ENCODE measurements around the gene NARS2. TPM values are rescaled to one million over a fixed set of nuclear protein-coding genes. Genes with fewer than 3 reads are reported as not detected.
"Not testable (repeated sequence)": the region's sequence is repeated elsewhere in the genome, so short reads cannot be mapped to it uniquely, and the experiment has no call there.

Gene NARS2
- total RNA-seq, 1 donor from 2014 or later, result 16.5 TPM

DNA sequence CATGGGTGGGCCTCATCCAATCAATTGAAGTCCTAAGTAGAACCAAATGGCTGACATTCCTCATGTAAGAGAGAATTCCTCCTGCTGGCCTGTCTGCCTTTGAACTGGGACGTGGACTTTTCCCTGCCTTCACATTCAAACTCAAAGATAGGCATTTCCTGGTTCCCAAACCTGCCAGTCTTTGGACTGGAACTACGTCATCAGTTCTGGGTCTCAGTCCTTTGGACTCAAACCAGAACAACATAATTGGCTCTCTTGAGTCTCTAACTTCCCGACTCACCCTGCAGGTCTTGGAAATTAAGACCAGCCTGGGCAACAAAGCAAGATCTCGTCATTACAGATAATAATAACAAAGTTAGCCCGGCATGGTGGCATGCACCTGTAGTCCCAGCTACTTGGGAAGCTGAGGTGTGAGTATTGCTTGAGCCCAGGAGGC is 38.7 kb upstream of the NARS2 start:
- Mint-ChIP-seq H3K27me3 (peaks cover 3% of the 10 kb centered on the region), H3K4me3 (no peak overlapping the region), H3K4me1 (no peaks in the 10 kb centered on the region), H3K27ac (no peak overlapping the region), H3K9me3 (no peaks in the 10 kb centered on the region), H3K36me3 (ENCODE audit: low read depth) (no peaks in the 10 kb centered on the region)
- no peak for DNase-seq
- intact Hi-C loops (cut with micrococcal nuclease), result no loop called here
- ATAC-seq (ENCODE audit: low read depth), result no peak
- ChIA-PET CTCF (no interaction called here), POLR2A (no interaction called here)
- TF ChIP-seq, protein P1, sequence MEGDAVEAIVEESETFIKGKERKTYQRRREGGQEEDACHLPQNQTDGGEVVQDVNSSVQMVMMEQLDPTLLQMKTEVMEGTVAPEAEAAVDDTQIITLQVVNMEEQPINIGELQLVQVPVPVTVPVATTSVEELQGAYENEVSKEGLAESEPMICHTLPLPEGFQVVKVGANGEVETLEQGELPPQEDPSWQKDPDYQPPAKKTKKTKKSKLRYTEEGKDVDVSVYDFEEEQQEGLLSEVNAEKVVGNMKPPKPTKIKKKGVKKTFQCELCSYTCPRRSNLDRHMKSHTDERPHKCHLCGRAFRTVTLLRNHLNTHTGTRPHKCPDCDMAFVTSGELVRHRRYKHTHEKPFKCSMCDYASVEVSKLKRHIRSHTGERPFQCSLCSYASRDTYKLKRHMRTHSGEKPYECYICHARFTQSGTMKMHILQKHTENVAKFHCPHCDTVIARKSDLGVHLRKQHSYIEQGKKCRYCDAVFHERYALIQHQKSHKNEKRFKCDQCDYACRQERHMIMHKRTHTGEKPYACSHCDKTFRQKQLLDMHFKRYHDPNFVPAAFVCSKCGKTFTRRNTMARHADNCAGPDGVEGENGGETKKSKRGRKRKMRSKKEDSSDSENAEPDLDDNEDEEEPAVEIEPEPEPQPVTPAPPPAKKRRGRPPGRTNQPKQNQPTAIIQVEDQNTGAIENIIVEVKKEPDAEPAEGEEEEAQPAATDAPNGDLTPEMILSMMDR (IDR thresholded peaks at IDR 0.05), result no peak

DNA sequence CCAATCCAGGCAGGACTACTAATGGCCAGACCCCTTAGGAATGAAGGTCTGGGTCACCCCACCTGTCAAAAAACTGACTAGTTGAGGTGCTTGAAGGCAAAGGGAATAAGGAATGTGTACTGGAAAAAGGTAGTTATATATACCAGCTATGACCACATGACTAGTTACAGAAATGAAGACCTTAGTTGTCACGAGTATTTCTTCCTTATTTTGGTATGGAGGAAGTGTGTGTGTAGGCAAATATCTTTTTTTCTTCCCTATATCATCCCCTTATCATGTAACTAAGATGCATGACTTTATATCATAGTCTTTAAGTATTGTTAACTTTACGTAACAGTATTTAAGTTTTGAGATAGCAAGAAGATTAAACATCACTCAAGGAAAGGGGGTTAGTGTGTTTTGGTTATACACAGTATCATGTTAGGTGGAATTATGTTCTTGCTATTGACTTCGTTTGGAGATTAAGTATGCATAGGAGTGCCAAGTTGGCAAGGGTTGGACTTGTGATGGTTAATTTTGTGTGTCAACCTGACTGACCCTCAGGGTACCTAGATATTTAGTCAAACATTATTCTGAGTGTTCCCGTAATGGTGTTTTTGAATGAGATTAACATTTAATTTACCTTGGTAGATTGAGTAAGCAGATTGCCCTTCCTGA is 38.2 kb upstream of the NARS2 start:
- Mint-ChIP-seq H3K36me3 (ENCODE audit: low read depth) (no peaks in the 10 kb centered on the region), H3K27ac (no peak overlapping the region), H3K9me3 (no peaks in the 10 kb centered on the region), H3K27me3 (peaks cover 3% of the 10 kb centered on the region), H3K4me3 (no peak overlapping the region), H3K4me1 (no peaks in the 10 kb centered on the region)
- TF ChIP-seq, protein P1 (IDR thresholded peaks at IDR 0.05), result no peak
- CTCF ChIA-PET, result no interaction called here
- ATAC-seq (ENCODE audit: low read depth) (no peak), DNase-seq (no peak)
- intact Hi-C loops (cut with micrococcal nuclease), result no loop called here
- POLR2A ChIA-PET, result no interaction called here

DNA sequence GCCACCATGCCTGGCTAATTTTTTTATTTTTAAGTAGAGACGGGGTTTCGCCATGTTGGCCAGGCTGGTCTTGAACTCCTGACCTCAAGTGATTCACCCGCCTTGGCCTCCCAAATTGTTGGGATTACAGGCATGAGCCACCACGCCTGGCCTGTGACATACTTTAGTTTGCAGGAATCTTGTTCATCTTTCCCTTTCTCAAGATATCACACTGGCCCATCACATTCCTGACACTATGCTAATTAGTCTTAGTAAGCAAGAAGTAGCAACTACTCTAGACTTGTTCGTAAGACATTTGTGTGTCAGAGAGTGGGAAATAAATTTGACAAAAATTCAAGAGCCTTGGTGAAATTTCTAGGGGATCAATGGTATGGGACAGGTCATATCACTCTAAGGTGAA is 34.7 kb upstream of the NARS2 start:
- H3K4me3 Mint-ChIP-seq; H3K27ac Mint-ChIP-seq; CTCF ChIA-PET; H3K36me3 Mint-ChIP-seq (ENCODE audit: low read depth); H3K4me1 Mint-ChIP-seq; ATAC-seq (ENCODE audit: low read depth); intact Hi-C loops (cut with micrococcal nuclease); DNase-seq; POLR2A ChIA-PET; H3K9me3 Mint-ChIP-seq; H3K27me3 Mint-ChIP-seq: not testable (repeated sequence)

DNA sequence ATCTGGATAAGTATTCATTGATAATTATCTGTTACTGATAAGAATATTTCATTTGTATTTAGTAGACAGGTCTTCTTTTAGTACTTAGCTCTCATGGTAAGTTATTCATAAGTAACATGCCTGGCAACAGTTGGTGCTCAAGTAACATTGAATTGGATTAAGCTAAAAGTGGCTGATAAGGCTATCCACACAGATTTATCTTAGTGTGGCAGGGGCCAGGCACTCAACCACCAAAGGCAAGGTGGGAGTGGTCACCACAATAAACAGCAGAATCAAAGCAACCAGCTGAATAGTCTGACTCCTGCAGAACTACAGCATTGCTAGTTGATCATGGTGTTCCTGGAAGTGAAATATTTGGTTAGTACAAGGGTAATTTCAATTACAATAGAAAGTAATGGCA is 33.0 kb upstream of the NARS2 start:
- ATAC-seq (ENCODE audit: low read depth) (no peak), DNase-seq (no peak)
- Mint-ChIP-seq H3K36me3 (ENCODE audit: low read depth) (no peaks in the 10 kb centered on the region), H3K4me1 (no peaks in the 10 kb centered on the region), H3K9me3 (no peaks in the 10 kb centered on the region), H3K27me3 (peaks cover 18% of the 10 kb centered on the region), H3K27ac (no peak overlapping the region), H3K4me3 (no peak overlapping the region)
- intact Hi-C loops (cut with micrococcal nuclease), result no loop called here
- TF ChIP-seq, protein P1 (IDR thresholded peaks at IDR 0.05), result no peak
- POLR2A ChIA-PET, result no interaction called here
- CTCF ChIA-PET, result no interaction called here

DNA sequence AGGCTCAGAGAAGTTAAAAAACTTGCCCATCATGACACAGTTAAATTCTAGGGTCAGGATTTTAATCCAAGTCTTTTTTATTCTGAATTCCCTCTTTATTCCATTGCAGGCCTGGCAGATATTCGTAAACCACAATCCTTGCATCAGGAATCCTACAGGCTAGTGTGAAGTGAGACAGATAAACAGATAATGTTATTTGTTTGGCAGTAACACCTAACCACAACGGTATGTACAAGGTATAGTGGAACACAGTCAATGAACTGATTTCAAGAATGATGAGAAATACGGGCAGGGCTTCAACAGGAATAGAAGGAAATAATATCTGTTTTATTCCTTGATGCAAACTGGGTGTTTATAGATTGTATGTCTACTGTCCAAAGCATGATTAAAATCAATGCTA is 32.0 kb upstream of the NARS2 start:
- Mint-ChIP-seq H3K4me3 (no peak overlapping the region), H3K36me3 (ENCODE audit: low read depth) (no peaks in the 10 kb centered on the region), H3K9me3 (no peaks in the 10 kb centered on the region), H3K27ac (no peak overlapping the region), H3K4me1 (no peaks in the 10 kb centered on the region), H3K27me3 (peaks cover 28% of the 10 kb centered on the region)
- ATAC-seq (ENCODE audit: low read depth) (no peak), DNase-seq (no peak)
- ChIA-PET CTCF (interaction anchor here (0.7 kb wide), 1 partner anchor 188 kb away, joined by 3 read pairs; no protein-coding TSS in a partner anchor), POLR2A (no interaction called here)
- TF ChIP-seq, protein P1 (IDR thresholded peaks at IDR 0.05), result no peak
- intact Hi-C loops (cut with micrococcal nuclease), result no loop called here

DNA sequence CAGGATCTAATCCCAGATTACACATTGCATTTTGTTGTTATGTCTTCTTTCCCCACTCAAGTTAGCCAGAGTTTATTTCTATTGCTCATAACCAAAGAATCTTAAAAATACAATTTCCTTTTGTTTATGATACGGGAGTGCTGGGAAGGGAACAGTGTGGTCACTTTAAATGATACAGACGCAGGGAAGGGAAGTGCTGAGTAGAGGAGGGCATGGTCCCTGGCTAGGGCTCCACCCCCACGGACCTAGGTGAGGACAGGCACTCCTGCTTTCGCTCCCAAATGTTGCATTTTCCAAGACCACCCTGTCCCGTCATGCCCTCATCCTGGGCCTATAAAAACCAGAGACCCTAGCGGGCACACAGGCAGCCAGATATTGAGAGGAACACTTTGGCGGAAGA is 30.6 kb upstream of the NARS2 start:
- CTCF ChIA-PET, result no interaction called here
- POLR2A ChIA-PET, result no interaction called here
- no peak for ATAC-seq (ENCODE audit: low read depth)
- Mint-ChIP-seq H3K4me3 (no peak overlapping the region), H3K36me3 (ENCODE audit: low read depth) (no peaks in the 10 kb centered on the region), H3K9me3 (no peaks in the 10 kb centered on the region), H3K4me1 (no peaks in the 10 kb centered on the region), H3K27me3 (peaks cover 36% of the 10 kb centered on the region), H3K27ac (no peak overlapping the region)
- intact Hi-C loops (cut with micrococcal nuclease), result no loop called here
- no peak for DNase-seq
- TF ChIP-seq, protein P1 (IDR thresholded peaks at IDR 0.05), result no peak

Measured in activated B cell treated with CpG ODN at 0.5 μM for 24 hours (primary cell).